GM11168 (cell line): ENCODE measurements around the gene TDP1.

ENCODE experiments used
- in situ Hi-C: fragments of 300-500 bp; cut with MboI; formaldehyde crosslinking; loops from one replicate; pipeline ENCODE4 v1.12.0; 2022; ENCODE audit warnings: low sequenced_read_pairs; ENCODE audit not compliant: unreplicated experiment

Gene TDP1

GRCh38 chr14:89955745-89956660, at the start of gene TDP1:
TDP1 (plus strand) TSS chr14:89955927; CDS start chr14:89963115, 7,188 bp downstream.
- in situ Hi-C loops, result loop anchor here (10.0 kb wide), 1 partner anchor 279 kb away; no protein-coding TSS in a partner anchor

- in situ Hi-C loops, result loop anchor here (25.0 kb wide), 2 partner anchors 494 to 569 kb away; partner anchors contain the start of gene FOXN3
These were observed 49.7 kb upstream of the TDP1 start for GRCh38 chr14:89906000-89906399.

GRCh38 chr14:89907655-89908054, 48.1 kb upstream of the TDP1 start:
- in situ Hi-C loops, result loop anchor here (25.0 kb wide), 2 partner anchors 495 to 570 kb away; partner anchors contain the start of gene FOXN3

GRCh38 chr14:89908712-89909450, 46.8 kb upstream of the TDP1 start:
- in situ Hi-C loops, result loop anchor here (25.0 kb wide), 2 partner anchors 497 to 572 kb away; partner anchors contain the start of gene FOXN3

GRCh38 chr14:89909586-89909985, 46.1 kb upstream of the TDP1 start:
- in situ Hi-C loops, result loop anchor here (25.0 kb wide), 2 partner anchors 497 to 572 kb away; partner anchors contain the start of gene FOXN3

- in situ Hi-C loops, result loop anchor here (5.0 to 25.0 kb wide), 5 partner anchors 296 to 863 kb away; partner anchors contain the start of gene FOXN3
These were observed 45.1 kb upstream of the TDP1 start for GRCh38 chr14:89910691-89911009.

- in situ Hi-C loops, result loop anchor here (5.0 to 25.0 kb wide), 5 partner anchors 296 to 864 kb away; partner anchors contain the start of gene FOXN3
These were observed 44.5 kb upstream of the TDP1 start for GRCh38 chr14:89911010-89911919.

- in situ Hi-C loops, result loop anchor here (5.0 to 25.0 kb wide), 5 partner anchors 297 to 865 kb away; partner anchors contain the start of gene FOXN3
These were observed 43.5 kb upstream of the TDP1 start for GRCh38 chr14:89912221-89912620.

GRCh38 chr14:89912667-89913211, 43.0 kb upstream of the TDP1 start:
- in situ Hi-C loops, result loop anchor here (5.0 to 25.0 kb wide), 5 partner anchors 298 to 865 kb away; partner anchors contain the start of gene FOXN3

GRCh38 chr14:89915114-89915878, 40.4 kb upstream of the TDP1 start:
- in situ Hi-C loops, result loop anchor here (10.0 to 25.0 kb wide), 4 partner anchors 300 to 730 kb away; partner anchors contain the start of gene FOXN3

- in situ Hi-C loops, result loop anchor here (10.0 to 25.0 kb wide), 4 partner anchors 304 to 734 kb away; partner anchors contain the start of gene FOXN3
These were observed 37.0 kb upstream of the TDP1 start for GRCh38 chr14:89918721-89919120.

GRCh38 chr14:89920056-89920455, 35.7 kb upstream of the TDP1 start:
- in situ Hi-C loops, result loop anchor here (25.0 kb wide), 2 partner anchors 508 to 583 kb away; partner anchors contain the start of gene FOXN3

GRCh38 chr14:89921346-89921745, 34.4 kb upstream of the TDP1 start:
- in situ Hi-C loops, result loop anchor here (25.0 kb wide), 2 partner anchors 509 to 584 kb away; partner anchors contain the start of gene FOXN3

- in situ Hi-C loops, result loop anchor here (25.0 kb wide), 2 partner anchors 510 to 585 kb away; partner anchors contain the start of gene FOXN3
These were observed 33.5 kb upstream of the TDP1 start for GRCh38 chr14:89922031-89922907.

- in situ Hi-C loops, result loop anchor here (25.0 kb wide), 2 partner anchors 512 to 587 kb away; partner anchors contain the start of gene FOXN3
These were observed 31.5 kb upstream of the TDP1 start for GRCh38 chr14:89924268-89924667.

GRCh38 chr14:89926694-89927093, 29.0 kb upstream of the TDP1 start:
- in situ Hi-C loops, result no loop called here
